ENCODE data around the gene CCDC3.
"Not testable (repeated sequence)": the region's sequence is repeated elsewhere in the genome, so short reads cannot be mapped to it uniquely, and the experiment has no call there.

DNA sequence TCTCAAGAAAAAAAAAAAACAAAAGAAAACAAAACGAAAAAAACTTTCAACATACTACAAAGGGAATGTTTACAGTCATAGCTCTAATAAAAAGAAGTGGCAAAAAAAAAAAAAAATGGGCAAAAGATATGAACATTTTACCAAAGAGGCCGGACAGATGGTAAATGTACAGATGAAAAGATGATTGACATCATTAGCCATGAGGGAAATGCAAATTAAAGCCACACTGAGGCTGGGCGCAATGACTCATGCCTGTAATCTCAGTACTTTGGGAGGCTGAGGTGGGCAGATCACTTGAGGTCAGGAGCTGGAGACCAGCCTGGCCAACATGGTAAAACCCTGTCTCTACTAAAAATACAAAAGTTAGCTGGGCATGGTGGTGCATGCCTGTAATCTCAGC lies 17.9 kb downstream of the CCDC3 start:
- TF ChIP-seq CTCF (conservative IDR thresholded peaks at IDR 0.05; ENCODE audit: low read depth, low read length); EZH2 (IDR thresholded peaks at IDR 0.05; ENCODE audit: borderline replicate concordance, low read depth, low read length, poor library complexity, severe bottlenecking): not testable (repeated sequence)
